ENCODE measurements around the gene PLXDC1. TPM values are rescaled to one million over a fixed set of nuclear protein-coding genes. Genes with fewer than 3 reads are reported as not detected.

The PLXDC1 gene
- total RNA-seq, 1 experiment from 2014 or later: 0.52 TPM

DNA sequence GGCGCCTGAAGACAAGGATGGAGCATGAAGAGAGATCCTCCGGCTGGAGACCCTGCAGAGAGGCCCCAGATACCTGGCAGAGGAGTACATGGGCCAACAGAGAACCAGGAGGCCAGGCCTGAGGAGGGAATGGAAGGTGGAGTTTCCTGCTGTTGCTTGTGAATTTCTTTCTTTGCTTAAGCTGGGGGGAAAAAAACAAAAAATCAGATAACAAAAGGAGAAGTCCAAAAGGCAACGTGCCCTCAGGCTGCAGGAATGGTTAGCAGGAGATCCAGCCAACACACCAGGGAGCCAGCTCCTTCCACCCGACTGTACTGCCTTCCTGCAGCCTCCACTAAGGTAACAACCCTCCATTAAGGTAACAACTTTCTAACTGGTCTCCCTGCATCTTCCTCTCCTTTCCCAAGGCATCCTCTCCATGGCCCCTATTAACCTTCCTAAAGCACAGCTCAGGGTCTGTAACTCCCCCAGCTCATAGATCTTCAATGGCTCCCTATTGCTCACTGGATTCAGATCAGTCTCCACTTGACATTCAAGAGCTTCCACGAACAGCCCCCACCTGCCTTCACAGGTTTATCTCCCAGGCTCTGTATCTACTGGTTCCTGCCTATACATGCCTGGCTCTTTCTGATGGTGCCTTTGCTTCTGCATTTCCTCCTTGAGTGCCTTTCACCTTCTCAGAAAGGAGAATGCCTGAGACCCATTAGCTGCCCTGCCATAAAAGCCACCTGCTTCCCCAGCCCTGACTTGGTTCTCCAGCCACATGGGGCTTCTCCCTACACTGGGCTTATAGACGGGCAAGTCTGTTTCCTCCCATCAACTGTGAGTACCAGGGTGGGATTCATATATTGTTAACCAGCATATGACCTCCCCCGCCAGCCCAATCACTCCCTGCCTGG lies 15.2 kb upstream of the PLXDC1 start:
- no peak overlapping the region for H3K4me3 Mint-ChIP-seq (ENCODE audit: low read depth, unreplicated experiment)
- no peak for DNase-seq
- H3K4me1 Mint-ChIP-seq (ENCODE audit: low read depth, unreplicated experiment): peaks cover 12% of the 10 kb centered on the region
- H3K9me3 Mint-ChIP-seq (ENCODE audit: low read depth, unreplicated experiment): no peaks in the 10 kb centered on the region
- TF ChIP-seq, protein P1, sequence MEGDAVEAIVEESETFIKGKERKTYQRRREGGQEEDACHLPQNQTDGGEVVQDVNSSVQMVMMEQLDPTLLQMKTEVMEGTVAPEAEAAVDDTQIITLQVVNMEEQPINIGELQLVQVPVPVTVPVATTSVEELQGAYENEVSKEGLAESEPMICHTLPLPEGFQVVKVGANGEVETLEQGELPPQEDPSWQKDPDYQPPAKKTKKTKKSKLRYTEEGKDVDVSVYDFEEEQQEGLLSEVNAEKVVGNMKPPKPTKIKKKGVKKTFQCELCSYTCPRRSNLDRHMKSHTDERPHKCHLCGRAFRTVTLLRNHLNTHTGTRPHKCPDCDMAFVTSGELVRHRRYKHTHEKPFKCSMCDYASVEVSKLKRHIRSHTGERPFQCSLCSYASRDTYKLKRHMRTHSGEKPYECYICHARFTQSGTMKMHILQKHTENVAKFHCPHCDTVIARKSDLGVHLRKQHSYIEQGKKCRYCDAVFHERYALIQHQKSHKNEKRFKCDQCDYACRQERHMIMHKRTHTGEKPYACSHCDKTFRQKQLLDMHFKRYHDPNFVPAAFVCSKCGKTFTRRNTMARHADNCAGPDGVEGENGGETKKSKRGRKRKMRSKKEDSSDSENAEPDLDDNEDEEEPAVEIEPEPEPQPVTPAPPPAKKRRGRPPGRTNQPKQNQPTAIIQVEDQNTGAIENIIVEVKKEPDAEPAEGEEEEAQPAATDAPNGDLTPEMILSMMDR (IDR thresholded peaks at IDR 0.05; ENCODE audit: unreplicated experiment): no peak
- intact Hi-C loops (cut with micrococcal nuclease; ENCODE audit: unreplicated experiment): no loop called here
- CTCF ChIA-PET: interaction anchor here (0.6 to 7.2 kb wide), 16 partner anchors 9 to 295 kb away, joined by 3 to 148 read pairs (median 4); partner anchors contain the start of genes PLXDC1 and RPL19
- peaks cover 6% of the 10 kb centered on the region for H3K36me3 Mint-ChIP-seq (ENCODE audit: insufficient read depth, unreplicated experiment)
- peaks cover 61% of the 10 kb centered on the region for H3K27me3 Mint-ChIP-seq (ENCODE audit: unreplicated experiment)
- no peak overlapping the region for H3K27ac Mint-ChIP-seq (ENCODE audit: unreplicated experiment)
- BruUV-seq (replicated peaks): no TSS peak

DNA sequence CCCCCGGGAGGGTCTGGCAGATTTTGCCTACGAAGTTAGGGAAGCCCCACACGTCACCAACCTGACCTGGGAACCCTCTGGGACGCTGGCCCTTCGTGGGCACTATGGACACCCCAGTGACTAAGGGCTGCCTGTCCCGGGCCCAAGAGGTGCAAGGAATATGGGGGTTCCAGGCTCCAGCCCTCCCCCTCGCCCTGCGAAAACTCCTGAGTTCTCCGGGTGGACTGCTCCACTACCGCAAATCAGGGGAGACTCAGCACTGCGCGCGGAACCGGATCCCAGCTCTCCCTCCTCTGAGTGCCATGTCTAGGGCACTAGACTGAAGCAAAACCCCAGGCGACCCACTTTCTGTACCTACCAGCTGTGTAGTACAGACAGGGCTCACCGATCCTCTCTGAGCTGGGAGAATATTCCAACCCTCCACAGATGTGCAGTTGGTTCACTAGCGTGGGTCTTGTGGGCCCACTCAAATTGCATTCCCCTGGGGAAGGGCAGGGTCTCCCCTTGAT lies 14.5 kb upstream of the PLXDC1 start, which contains the start of gene ARL5C:
Gene ARL5C, minus strand, starts transcription at position 321 of the 509 bp plus-strand sequence. CDS start 401 bp downstream, outside the sequence.
- TF ChIP-seq, protein P1 (IDR thresholded peaks at IDR 0.05; ENCODE audit: unreplicated experiment): no peak
- CTCF ChIA-PET: interaction anchor here (0.6 to 7.2 kb wide), 16 partner anchors 8 to 295 kb away, joined by 3 to 148 read pairs (median 8); partner anchors contain the start of genes PLXDC1 and RPL19
- no TSS peak for BruUV-seq (replicated peaks)
- Mint-ChIP-seq H3K4me3 (ENCODE audit: low read depth, unreplicated experiment) (no peak within 1 kb of the TSS), H3K36me3 (ENCODE audit: insufficient read depth, unreplicated experiment) (peaks cover 6% of the 10 kb centered on the region), H3K4me1 (ENCODE audit: low read depth, unreplicated experiment) (peaks cover 12% of the 10 kb centered on the region), H3K27ac (ENCODE audit: unreplicated experiment) (no peak within 1 kb of the TSS), H3K27me3 (ENCODE audit: unreplicated experiment) (peaks cover 68% of the 10 kb centered on the region), H3K9me3 (ENCODE audit: low read depth, unreplicated experiment) (no peaks in the 10 kb centered on the region)
- intact Hi-C loops (cut with micrococcal nuclease; ENCODE audit: unreplicated experiment): no loop called here
- no peak for DNase-seq

DNA sequence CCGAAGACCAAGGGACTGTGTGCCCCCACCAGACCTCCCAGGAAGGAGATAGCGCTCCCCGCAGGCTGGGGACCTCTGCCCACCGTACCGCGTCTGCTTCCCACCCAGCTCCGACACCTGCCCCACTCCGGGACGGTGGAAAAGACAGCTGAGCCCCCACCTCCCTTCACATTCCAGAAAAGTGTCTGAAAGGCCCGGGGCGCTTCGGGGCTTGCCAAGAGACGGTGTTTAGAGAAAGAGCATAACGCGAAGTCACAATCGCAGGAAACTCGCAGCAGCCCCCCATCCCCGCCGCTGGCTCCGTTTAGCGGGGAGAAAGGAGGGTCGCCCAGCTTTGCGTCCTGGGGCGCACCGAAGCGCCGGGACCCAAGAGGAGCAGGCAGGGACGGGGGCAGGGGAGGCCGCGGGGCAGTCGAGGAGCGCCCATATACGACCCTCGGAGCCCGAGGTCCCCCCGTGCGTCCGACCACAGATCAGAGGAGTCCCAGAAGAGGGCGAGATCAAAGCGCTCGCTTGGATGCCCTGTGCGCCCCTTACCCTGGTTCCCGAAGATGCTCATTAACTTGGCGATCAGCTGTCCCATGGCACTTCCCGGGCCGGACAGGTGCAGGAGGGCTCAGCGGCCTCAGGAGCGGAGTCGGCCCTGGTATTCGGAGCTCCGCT lies 13.9 kb upstream of the PLXDC1 start:
- DNase-seq: no peak
- intact Hi-C loops (cut with micrococcal nuclease; ENCODE audit: unreplicated experiment): no loop called here
- H3K36me3 Mint-ChIP-seq (ENCODE audit: insufficient read depth, unreplicated experiment): peaks cover 6% of the 10 kb centered on the region
- H3K9me3 Mint-ChIP-seq (ENCODE audit: low read depth, unreplicated experiment): no peaks in the 10 kb centered on the region
- TF ChIP-seq, protein P1 (IDR thresholded peaks at IDR 0.05; ENCODE audit: unreplicated experiment): no peak
- peaks cover 12% of the 10 kb centered on the region for H3K4me1 Mint-ChIP-seq (ENCODE audit: low read depth, unreplicated experiment)
- BruUV-seq (replicated peaks): no TSS peak
- H3K27me3 Mint-ChIP-seq (ENCODE audit: unreplicated experiment): peaks cover 74% of the 10 kb centered on the region
- CTCF ChIA-PET: interaction anchor here (0.5 to 7.2 kb wide), 71 partner anchors 9 to 935 kb away, joined by 3 to 148 read pairs (median 4); partner anchors contain the start of genes CACNB1, LASP1, NR1D1 and PIP4K2B
- no peak overlapping the region for H3K4me3 Mint-ChIP-seq (ENCODE audit: low read depth, unreplicated experiment)
- no peak overlapping the region for H3K27ac Mint-ChIP-seq (ENCODE audit: unreplicated experiment)

DNA sequence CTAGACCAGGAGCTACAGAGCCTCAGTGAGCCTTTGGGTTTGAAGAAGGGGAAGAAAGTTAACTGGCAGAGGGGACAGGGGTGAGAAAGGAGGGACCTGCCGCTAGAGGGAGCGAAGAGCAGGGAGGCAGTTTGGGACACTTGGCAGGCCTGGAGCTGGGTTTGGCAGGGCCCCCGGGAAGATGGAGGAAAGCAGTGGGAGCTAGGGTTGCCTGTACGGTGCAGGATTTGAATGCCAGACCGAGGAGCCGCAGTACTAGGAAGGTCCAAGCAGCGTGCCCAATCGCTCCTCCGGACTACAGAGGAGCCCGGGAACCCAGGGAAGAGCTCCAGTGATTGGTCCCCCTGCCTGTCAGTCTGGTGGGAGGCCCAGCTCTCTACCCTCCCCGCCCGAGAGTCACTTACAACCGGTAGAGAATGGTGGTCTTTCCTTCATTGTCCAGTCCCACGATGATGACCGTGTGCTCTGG lies 13.3 kb upstream of the PLXDC1 start:
- intact Hi-C loops (cut with micrococcal nuclease; ENCODE audit: unreplicated experiment): loop anchor here (1.0 kb wide), 1 partner anchor 14 kb away; no protein-coding TSS in a partner anchor
- no peaks in the 10 kb centered on the region for H3K9me3 Mint-ChIP-seq (ENCODE audit: low read depth, unreplicated experiment)
- peaks cover 80% of the 10 kb centered on the region for H3K27me3 Mint-ChIP-seq (ENCODE audit: unreplicated experiment)
- CTCF ChIA-PET: interaction anchor here (0.5 to 7.2 kb wide), 72 partner anchors 9 to 936 kb away, joined by 3 to 148 read pairs (median 4); partner anchors contain the start of genes CACNB1, LASP1, MED1 and NR1D1
- H3K4me3 Mint-ChIP-seq (ENCODE audit: low read depth, unreplicated experiment): peak overlapping the region; percentile 6
- peaks cover 6% of the 10 kb centered on the region for H3K36me3 Mint-ChIP-seq (ENCODE audit: insufficient read depth, unreplicated experiment)
- TF ChIP-seq, protein P1 (IDR thresholded peaks at IDR 0.05; ENCODE audit: unreplicated experiment): peak; percentile 100
- no peak overlapping the region for H3K27ac Mint-ChIP-seq (ENCODE audit: unreplicated experiment)
- no TSS peak for BruUV-seq (replicated peaks)
- peak; percentile 99 for DNase-seq
- H3K4me1 Mint-ChIP-seq (ENCODE audit: low read depth, unreplicated experiment): peaks cover 12% of the 10 kb centered on the region
